Measurements from ENCODE around the gene UNC45A.
"Not testable (repeated sequence)": the region's sequence is repeated elsewhere in the genome, so short reads cannot be mapped to it uniquely, and the experiment has no call there.

UNC45A gene

DNA sequence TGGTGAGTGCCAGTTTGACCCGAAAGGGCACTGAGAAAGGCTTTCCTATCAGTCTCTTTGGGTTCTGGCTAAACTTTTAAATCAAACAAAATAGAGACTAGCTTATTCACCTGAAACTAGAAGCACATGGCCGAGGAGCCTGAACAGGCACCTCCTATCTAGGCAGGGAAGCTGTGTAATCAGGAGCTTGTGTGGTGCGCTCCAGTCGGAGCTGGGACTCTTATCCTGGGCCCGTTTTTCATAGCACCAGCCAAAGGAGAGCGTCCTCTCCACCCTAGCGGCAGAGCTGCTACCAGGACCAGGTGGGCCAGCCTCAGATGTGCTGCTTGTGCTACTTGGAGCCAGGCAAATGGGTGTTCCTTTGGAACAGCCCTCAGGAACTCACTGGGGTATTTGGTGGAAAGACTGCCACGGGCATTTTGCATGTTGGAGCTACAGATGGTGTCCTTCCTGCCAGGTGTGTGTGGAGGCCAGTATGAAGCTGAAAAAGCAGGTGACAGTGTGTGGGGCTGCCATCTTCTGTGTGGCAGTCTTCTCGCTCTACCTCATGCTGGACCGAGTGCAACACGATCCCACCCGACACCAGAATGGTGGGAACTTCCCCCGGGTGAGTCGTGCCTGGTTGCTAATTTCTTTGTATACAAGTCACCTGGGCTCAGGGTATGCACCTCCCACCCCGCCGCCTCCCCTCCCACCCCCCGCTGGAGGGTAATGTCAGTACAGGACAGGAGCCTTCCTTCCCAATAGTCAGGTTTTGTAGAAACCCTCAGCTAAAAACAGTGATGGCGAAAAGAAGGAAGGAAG is 31.1 kb upstream of the UNC45A start:
- DNase-seq (ENCODE audit: low read depth in 4 of 4, low spot score in 1 of 4), result no peak

DNA sequence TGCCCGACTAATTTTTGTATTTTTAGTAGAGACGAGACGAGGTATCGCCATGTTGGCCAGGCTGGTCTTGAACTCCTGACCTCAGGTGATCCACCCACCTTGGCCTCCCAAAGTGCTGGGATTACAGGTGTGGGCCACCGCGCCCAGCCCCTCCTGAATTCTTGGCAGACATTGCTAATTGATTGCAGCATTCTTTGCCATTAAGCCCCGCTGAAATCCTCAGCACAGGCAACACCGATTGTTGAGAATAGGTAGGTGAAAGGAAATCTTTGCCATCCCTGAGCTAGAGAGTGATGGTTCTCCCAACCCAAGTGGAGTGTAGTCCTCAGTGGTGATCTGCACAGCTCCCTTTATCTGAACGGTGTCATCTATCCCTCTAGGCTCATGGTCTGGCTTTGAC is 30.3 kb upstream of the UNC45A start:
- no peak for DNase-seq (ENCODE audit: low read depth in 4 of 4, low spot score in 1 of 4)

DNA sequence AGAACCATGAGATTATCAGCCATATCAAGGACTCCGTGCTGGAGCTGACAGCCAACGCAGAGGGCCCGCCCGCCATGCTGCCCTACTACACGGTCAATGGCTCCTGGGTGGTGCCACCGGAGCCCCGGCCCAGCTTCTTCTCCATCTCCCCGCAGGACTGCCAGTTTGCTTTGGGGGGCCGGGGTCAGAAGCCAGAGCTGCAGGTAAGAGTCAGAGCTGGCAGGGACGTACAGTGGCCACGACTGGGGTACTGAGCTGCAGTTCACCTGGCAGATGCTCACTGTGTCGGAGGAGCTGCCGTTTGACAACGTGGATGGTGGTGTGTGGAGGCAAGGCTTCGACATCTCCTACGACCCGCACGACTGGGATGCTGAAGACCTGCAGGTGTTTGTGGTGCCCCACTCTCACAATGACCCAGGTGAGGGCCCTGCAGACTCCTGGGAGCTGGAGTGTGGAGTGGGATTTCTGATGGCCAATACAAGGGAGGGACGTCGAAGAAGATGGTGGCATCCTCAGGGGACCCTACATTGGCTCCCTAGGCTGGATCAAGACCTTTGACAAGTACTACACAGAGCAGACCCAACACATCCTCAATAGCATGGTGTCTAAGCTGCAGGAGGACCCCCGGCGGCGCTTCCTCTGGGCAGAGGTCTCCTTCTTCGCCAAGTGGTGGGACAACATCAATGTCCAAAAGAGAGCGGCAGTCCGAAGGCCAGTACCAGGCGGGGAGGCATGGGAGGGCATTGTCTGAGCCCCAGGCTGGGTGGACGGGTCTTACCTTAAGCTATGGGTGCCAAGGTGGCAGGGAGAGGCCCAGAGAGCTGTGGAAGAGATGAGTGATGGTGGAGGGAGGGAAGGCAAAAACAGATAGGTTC is 29.5 kb upstream of the UNC45A start:
- no peak for DNase-seq (ENCODE audit: low read depth in 4 of 4, low spot score in 1 of 4)

DNA sequence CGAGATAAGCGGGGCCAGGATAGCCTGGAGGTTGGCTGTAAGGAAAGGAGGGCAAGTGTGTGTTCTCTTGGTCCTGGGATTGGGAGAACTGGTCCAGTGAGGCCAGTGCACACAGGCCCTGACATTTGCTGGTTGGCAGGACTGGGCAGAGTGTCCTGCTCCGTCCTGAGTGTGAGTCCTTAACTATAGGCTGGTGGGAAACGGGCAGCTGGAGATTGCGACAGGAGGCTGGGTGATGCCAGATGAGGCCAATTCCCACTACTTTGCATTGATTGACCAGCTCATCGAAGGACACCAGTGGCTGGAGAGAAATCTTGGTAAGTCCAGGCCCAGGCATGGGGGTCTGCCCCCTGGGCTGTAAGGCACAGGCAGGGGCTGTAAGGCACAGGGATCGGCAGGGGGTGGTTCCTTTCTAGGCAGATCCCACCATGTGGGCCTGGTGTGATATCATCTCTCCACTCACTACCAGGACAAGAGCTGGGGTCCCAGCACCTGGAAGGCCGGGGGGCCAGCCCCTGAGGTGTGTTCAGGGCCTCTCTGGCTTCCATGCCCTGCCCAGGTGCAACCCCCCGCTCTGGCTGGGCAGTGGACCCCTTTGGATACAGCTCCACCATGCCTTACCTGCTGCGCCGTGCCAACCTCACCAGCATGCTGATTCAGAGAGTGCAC is 28.8 kb upstream of the UNC45A start:
- DNase-seq (ENCODE audit: low read depth in 4 of 4, low spot score in 1 of 4), result no peak

DNA sequence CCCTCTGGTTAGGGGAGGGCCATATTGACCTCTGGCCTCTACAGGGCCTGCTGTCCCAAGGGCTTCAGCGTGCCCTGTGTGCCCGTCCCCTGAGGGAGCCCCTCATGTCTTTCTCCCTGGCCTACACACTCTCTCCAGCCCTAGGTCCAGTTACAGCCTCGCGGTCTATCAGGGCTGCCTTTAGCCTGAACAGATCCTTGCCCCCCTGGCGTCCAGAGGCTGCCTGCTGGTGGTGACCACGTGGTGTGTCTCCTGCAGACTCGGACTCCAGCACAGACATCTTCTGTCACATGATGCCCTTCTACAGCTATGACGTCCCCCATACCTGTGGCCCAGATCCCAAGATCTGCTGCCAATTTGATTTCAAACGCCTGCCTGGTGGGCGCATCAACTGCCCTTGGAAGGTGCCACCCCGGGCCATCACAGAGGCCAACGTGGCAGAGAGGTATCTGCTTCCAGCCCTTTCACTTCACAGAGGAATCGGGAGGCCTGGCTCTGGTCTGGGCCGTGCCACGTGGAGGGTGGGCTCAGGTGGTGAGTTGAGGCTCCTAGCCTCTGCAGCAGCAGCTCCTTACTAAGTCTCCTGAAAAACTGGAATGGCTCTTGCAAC is 27.9 kb upstream of the UNC45A start:
- DNase-seq (ENCODE audit: low read depth in 4 of 4, low spot score in 1 of 4), result no peak

DNA sequence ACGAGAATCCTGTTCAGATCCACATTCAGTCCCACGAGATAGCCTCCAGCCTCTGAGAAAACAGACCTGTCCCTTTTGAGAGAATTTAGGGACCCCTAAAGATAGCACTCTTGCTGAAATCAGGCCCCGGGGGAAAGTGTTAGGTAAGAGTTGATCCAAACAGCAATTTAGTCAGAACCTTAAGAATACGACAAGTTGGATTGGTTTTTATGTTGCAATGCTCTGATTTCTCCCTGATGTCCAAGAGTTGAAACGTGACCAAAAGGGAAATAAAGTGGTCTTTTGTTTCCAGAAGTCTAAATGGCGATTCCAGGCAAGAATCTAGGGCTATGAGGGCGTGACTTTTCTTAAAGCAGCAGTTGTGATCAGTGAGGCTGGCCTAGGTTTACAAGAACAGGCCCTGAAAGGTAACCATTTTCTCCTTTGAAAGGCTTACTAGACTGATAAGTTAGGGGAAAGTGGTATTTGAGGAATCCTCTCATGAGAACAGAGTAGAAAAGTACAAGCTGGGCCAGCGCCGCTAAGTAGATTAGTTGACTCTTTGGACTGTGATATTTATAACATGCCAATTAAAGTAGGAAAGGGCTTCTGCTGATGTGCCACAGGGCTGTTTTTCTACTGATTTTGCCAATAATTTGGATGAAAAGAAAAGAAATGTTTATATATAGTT is 27.1 kb upstream of the UNC45A start:
- DNase-seq (ENCODE audit: low read depth in 4 of 4, low spot score in 1 of 4), result no peak

DNA sequence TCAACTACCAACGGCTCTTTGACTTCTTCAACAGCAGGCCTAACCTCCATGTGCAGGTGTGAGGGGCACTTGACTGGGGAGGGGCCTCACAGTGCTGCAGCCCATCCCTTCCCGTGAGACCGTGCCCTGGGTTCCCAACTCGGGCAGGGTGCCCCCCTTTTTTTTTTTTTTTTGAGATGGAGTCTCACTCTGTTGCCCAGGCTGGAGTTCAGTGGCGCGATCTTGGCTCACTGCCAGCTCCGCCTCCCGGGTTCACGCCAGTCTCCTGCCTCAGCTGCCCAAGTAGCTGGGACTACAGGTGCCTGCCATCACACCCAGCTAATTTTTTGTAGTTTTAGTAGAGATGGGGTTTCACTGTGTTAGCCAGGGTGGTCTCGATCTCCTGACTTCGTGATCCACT is 25.6 kb upstream of the UNC45A start:
- DNase-seq (ENCODE audit: low read depth in 4 of 4, low spot score in 1 of 4), result not testable (repeated sequence)

DNA sequence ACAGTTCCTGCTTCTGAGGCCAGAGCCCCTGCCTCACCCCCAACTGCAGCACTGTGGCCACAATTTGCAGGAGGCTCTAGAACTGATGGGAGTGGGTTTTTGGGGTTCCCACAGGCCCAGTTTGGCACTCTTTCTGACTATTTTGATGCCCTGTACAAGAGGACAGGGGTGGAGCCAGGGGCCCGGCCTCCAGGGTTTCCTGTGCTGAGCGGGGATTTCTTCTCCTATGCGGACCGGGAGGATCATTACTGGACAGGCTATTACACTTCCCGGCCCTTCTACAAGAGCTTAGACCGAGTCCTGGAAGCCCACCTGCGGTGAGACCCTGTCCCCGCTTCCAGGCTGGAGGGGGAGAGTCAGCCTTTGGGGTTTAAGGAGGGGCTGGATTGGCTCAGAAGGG is 25.1 kb upstream of the UNC45A start:
- no peak for DNase-seq (ENCODE audit: low read depth in 4 of 4, low spot score in 1 of 4)

DNA sequence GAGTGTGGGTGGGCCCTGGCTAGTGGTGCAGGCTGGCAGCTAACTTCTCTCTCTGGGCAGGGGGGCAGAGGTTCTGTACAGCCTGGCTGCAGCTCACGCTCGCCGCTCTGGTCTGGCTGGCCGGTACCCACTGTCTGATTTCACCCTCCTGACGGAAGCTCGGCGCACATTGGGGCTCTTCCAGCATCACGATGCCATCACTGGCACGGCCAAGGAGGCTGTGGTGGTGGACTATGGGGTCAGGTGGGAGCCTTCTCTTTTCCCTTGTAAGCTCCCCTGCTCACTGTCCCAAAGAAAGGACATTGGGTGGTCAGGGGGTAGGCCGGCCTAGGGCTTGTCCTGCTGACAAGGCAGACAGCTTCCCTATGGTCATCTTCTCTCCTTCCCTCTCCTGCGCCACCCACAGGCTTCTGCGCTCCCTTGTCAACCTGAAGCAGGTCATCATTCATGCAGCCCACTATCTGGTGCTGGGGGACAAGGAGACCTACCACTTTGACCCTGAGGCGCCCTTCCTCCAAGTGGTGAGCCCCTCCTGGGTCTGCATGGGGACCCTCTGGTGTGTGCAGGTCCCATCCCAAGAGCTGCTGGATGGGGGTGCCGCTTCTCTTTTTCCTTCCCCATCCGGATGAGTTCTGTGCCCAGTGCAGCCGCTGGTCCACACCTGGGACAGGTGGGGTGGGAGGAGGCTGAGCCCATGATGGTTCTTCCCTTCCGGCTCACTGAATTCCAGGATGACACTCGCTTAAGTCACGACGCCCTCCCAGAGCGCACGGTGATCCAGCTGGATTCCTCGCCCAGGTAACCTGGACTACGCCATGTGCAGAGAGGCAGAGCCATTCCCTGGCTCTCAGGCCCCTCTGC is 24.4 kb upstream of the UNC45A start:
- no peak for DNase-seq (ENCODE audit: low read depth in 4 of 4, low spot score in 1 of 4)

DNA sequence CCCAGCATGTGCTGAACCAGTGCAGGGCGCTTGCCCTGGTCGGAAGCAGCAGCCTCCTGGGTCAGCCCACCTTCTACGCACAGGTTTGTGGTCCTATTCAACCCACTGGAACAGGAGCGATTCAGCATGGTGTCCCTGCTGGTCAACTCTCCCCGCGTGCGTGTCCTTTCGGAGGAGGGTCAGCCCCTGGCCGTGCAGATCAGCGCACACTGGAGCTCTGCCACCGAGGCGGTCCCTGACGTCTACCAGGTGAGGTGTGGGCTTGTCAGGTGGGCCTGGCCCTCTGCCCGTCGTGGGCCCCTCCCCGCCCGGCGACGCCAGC is 23.8 kb upstream of the UNC45A start:
- no peak for DNase-seq (ENCODE audit: low read depth in 4 of 4, low spot score in 1 of 4)

DNA sequence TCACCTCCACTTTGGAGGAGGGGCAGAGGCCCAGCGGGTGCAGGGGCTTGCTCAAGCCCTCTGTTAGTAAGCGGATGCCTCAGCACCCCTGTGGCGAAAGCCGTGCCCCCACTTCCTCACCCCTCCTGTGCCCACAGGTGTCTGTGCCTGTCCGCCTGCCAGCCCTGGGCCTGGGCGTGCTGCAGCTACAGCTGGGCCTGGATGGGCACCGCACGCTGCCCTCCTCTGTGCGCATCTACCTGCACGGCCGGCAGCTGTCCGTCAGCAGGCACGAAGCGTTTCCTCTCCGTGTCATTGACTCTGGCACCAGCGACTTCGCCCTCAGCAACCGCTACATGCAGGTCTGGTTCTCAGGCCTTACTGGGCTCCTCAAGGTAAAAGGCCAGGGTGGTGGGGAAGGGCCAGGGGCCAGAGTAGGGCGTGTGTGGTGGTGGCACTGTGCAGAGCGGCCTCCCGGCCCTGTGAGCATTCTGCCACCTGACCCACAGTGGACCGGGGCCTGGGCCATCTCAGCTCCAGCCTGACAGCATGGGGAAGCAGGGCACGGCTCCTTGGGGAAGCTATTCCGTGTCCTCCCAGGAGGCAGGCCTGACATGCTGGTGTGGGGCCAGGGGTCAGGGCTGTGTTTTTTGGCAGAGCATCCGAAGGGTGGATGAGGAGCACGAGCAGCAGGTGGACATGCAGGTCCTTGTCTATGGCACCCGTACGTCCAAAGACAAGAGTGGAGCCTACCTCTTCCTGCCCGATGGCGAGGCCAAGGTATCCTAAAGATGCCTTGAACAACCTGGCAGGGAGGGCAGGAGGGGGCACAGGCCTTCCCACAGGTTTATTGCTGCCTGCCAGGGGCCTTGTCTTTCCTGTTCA is 22.9 kb upstream of the UNC45A start:
- no peak for DNase-seq (ENCODE audit: low read depth in 4 of 4, low spot score in 1 of 4)

DNA sequence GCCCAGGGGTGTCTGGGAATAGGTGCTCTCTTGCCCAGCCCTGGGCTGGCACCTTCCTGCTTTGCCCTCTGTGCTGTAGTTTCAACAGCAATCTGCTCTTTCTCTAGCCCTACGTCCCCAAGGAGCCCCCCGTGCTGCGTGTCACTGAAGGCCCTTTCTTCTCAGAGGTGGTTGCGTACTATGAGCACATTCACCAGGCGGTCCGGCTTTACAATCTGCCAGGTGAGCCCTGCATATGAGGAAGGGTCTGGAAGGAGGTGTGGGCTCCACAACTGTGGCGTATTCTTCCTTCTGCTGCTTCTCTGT is 22.4 kb upstream of the UNC45A start:
- DNase-seq (ENCODE audit: low read depth in 4 of 4, low spot score in 1 of 4), result no peak

DNA sequence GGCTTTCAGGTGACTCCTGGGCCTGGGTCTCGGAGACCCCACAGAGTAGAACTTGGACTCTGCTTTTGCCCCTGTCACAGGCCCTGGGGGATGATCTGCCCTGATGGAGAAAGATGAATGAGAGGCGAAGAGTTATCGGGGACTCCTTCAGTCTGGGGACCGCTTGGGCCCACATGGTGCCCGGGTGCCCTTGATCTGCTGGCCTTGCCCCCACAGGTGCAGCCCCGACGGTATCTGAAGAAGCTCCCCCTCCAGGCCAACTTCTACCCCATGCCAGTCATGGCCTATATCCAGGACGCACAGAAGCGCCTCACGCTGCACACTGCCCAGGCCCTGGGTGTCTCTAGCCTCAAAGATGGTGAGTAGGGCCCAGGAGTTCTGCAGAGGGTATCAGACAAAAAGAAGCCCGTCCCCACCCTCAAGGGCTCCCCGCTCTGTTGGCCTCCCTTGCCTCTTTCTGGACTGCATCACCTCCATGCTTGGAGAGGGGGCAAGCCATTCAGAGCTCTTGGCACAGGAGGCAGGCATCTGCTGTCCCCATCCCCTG is 21.6 kb upstream of the UNC45A start:
- no peak for DNase-seq (ENCODE audit: low read depth in 4 of 4, low spot score in 1 of 4)

DNA sequence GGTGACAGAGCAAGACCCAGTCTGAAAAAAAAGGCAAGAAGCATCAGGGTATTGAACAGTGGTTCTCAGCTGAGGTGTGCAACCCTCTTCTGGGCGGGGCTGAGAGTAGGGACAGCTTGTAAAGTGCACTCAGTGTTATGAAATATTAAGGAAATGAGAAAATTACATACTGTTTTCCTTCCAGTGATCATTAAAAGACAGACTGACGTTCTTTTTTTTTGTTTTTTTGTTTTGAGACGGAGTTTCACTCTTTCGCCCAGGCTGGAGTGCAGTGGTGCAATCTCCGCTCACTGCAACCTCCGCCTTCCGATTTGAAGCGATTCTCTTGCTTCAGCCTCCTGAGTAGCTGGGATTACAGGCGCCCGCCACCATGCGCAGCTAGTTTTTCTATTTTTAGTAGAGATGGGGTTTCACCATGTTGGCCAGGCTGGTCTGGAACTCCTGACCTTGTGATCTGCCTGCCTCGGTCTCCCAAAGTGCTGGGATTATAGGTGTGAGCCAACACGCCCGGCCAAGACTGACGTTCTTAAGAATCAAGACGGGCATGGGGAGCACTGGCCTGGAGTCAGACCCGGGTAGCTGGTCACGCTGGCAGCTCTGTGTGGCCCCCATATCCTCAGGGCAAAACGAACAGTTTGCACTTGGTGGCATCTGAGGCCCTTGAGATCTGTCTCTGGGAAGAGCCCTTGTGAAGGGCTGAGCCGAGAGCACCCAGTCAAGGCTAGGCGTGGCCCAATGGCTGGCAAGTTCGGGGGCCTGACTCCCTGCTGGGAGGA is 20.6 kb upstream of the UNC45A start:
- no peak for DNase-seq (ENCODE audit: low read depth in 4 of 4, low spot score in 1 of 4)

DNA sequence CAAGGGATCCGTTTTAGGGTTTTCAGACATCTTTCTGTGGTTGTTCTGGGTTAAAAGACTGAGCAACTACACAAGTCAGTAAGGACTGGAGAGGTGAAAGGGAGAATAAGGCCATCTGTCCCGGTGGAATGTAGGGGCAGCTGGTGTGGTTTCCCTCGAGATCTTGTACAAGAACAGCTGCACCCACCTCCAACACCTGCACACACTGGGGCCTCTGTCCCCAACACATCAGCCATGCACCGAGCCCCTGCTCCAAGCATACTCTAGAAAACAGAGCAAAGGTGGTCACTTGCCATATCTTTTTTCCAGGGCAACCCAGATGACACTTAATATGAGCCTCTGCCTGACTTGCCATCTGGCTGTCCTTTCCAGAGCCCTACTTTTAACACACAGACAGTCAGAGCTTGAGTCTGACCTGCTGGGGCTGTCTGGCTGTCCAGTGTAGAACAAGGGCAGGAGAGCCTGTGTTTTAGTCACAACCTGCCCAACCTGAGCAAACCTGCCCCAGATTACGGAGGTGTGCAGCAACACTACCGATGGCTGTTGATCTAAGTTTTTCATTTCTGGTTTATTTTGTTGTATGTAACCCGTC is 19.8 kb upstream of the UNC45A start:
- DNase-seq (ENCODE audit: low read depth in 4 of 4, low spot score in 1 of 4), result no peak

DNA sequence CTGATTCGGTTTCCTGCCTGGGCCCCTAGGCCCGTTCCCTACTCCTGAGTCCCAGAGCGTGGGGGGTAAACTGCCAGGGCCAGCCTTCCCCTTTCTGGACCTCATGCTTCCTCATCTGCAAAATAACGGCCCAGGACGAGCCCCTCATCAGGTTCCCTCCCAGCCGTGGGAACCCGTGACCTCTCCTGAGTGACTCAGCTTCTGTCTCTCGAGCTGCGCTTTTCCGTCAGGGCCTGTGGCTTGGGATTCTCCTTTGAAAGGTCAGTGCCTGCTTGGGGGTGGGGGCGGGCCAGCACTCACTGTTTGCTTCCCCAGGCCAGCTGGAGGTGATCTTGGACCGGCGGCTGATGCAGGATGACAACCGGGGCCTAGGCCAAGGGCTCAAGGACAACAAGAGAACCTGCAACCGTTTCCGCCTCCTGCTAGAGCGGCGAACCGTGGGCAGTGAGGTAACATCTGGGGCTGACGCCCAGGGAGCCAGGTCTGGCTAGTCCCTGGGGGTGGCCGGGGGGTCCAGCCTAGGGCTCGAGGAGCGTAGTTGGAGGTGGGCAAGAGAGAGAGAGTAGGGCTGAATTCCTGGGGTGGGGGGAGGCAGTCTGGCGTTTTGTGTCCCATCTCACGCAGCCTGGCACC is 19.2 kb upstream of the UNC45A start:
- DNase-seq (ENCODE audit: low read depth in 4 of 4, low spot score in 1 of 4), result no peak

DNA sequence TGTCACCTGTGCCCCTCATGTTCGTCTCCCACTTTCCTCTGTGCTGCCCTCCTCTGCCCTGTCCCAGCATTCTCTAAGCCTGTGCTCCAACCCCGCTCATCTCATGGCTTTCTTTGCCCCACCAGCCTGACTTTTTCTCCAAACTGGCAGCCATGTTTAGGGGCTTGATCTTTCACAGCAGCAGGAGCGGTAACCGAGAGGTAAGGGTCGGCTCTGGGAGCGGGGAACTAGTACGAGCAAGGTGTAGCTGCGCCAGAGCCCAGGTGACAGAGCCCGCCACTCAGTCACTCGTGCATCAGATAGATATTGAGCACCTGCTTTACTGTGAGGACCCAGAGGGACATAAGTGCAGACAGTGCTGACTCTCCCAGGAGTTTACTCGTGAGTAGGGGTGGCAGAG is 18.6 kb upstream of the UNC45A start:
- DNase-seq (ENCODE audit: low read depth in 4 of 4, low spot score in 1 of 4), result no peak

DNA sequence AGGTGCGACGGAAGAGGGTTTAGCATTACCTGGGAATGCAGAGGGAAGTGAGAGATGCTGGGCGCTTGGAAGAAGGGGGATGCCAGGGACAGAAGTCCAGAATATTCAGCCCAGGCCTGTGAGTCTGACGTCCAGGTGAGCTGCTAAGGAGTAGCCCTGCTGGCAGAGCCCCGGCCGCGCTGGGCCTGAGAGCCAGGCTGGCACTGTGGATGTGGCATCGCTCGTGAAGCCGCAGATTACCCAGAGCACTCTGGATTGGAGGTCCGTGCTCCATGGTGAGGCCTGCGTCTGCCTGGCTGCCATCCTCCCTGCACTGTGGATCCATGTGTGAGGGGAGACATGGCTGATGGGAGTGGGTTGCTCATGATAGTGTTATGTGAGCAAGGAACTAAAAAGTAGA is 17.5 kb upstream of the UNC45A start:
- DNase-seq (ENCODE audit: low read depth in 4 of 4, low spot score in 1 of 4), result no peak

All from stimulated activated CD4-positive, alpha-beta T cell treated with anti-CD3 and anti-CD28 coated beads, Interleukin-1b, Interleukin-23, amount 100 ng/mL, for 24 hours (primary cell).